Measurements from ENCODE around the gene FIS1.

FIS1 gene

DNA sequence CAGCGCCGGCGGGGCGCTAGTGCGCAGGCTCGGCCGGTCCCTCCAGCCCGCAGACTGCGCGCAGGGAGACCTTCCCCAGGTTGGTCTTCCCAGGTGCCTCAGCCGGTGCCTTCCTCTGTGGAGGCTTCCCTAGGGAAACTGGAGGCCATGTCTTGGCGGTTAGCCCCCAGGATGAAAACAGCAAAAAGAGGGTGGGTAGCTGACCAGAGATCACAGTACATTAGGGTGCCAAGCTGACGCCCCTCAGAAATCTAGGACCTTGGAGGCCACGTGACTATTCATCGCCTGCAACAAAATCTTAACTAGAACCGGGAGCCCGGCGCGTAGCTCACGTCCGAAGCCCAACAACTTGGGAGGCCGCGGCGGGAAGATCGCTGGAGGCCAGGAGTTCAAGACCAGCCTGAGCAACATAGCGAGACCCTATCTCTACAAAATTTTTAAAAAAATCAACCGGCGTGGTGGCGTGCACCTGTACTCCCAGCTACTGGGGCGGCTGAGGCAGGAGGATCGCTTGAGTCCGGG lies 327 bp upstream of the FIS1 start:
- H3K79me1 ChIP-seq (ENCODE audit: low read length) = peaks cover 5% of the 10 kb centered on the region
- no peaks in the 10 kb centered on the region for H3K9me3 ChIP-seq (ENCODE audit: insufficient read depth, low read depth, low read length)
- no peak for DNase-seq

DNA sequence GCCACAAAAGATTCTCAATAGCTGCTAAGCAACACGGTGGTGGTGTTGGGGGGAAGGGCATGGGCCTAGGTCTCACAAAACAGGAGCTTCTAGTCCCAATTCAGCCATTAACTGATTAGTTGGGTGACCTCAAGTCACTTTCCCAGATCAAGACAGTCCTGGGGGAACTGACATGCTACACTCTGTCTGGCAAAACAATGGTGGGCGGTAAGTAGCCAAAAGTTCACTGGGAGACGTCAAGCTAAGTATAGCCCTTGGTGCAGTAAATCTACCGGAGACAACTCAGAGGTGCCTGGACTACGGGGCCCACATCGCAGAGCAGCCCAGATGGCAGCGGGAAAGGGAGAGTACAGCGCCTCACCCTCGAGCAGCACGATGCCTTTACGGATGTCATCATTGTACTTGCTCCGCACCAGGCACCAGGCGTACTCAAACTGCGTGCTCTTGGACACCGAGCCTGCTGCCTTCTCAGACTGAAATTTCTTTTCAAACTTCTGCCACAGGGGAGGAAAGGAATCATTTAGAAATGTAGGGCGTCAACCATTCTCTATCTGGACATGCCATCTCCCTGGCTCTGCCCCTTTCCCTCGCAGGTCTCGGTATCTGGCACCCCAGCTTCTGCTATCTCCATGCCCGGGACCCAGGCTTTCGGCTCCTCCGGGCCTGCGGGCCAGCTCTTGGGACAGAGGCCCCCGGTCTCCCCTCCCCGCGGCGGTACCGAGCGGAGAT lies 1.1 kb downstream of the FIS1 start:
- H3K9ac ChIP-seq (ENCODE audit: low read length) = peak overlapping the region; percentile 64
- peaks cover 4% of the 10 kb centered on the region for H3K79me2 ChIP-seq (ENCODE audit: control insufficient read depth, insufficient read depth, low read length, poor library complexity)
- H3K36me3 ChIP-seq (ENCODE audit: control insufficient read depth in 1 of 2, insufficient read depth in 2 of 2, low read length in 2 of 2) = peaks cover 17 to 30% of the 10 kb centered on the region in 2 experiments
- WGBS (ENCODE audit: extremely low coverage, insufficient coverage, insufficient read length) = no CpG with 5 or more reads among the region's 28 CpGs
- peak overlapping the region; percentile 9 for H3K27ac ChIP-seq (ENCODE audit: low read depth, low read length)
- peaks cover 6 to 14% of the 10 kb centered on the region in 2 experiments for H3K4me1 ChIP-seq (ENCODE audit: control insufficient read depth in 1 of 2, insufficient read depth in 2 of 2, low read length in 2 of 2)
- peak overlapping the region; percentile 3 for H3K4ac ChIP-seq (ENCODE audit: low read depth, low read length)
- H4K12ac ChIP-seq (ENCODE audit: low read depth, low read length) = no peak overlapping the region
- H2BK120ac ChIP-seq (ENCODE audit: insufficient read depth, low read length, poor library complexity) = no peak overlapping the region
- H4K8ac ChIP-seq (ENCODE audit: low read depth, low read length) = peak overlapping the region; percentile 79
- peak overlapping the region; percentile 60 for H3K4me3 ChIP-seq (ENCODE audit: low read depth, low read length)
- no peak overlapping the region for H4K91ac ChIP-seq (ENCODE audit: low read depth, low read length)
- no peak overlapping the region for H3K14ac ChIP-seq (ENCODE audit: low read length)
- no peaks in the 10 kb centered on the region for H3K27me3 ChIP-seq (ENCODE audit: insufficient read depth, low read length)
- H3K18ac ChIP-seq (ENCODE audit: low read length) = peak overlapping the region; percentile 12
- H3K23ac ChIP-seq (ENCODE audit: low read length) = no peak overlapping the region
- no peaks in the 10 kb centered on the region for H3K9me3 ChIP-seq (ENCODE audit: insufficient read depth, low read depth, low read length)
- H2BK5ac ChIP-seq (ENCODE audit: low read depth, low read length, poor library complexity) = no peak overlapping the region
- no peak overlapping the region for H2AK5ac ChIP-seq (ENCODE audit: low read length)
- no peak overlapping the region for H2BK12ac ChIP-seq (ENCODE audit: low read length)
- no peak overlapping the region for H2AFZ ChIP-seq (ENCODE audit: insufficient read depth, low read length, poor library complexity)
- no peak for DNase-seq
- H3K79me1 ChIP-seq (ENCODE audit: low read length) = peaks cover 10% of the 10 kb centered on the region
- peak overlapping the region; percentile 74 for H3K4me2 ChIP-seq (ENCODE audit: low read length)

More for the DNA sequence above, 327 bp upstream of the FIS1 start:
- Histone ChIP-seq H2AFZ (ENCODE audit: insufficient read depth, low read length, poor library complexity) (no peak overlapping the region), H4K8ac (ENCODE audit: low read depth, low read length) (peak overlapping the region; percentile 76), H2AK5ac (ENCODE audit: low read length) (no peak overlapping the region), H3K79me2 (ENCODE audit: control insufficient read depth, insufficient read depth, low read length, poor library complexity) (peaks cover 4% of the 10 kb centered on the region), H3K36me3 (ENCODE audit: control insufficient read depth in 1 of 2, insufficient read depth in 2 of 2, low read length in 2 of 2) (peaks cover 13 to 21% of the 10 kb centered on the region in 2 experiments), H2BK12ac (ENCODE audit: low read length) (no peak overlapping the region), H2BK5ac (ENCODE audit: low read depth, low read length, poor library complexity) (no peak overlapping the region), H4K91ac (ENCODE audit: low read depth, low read length) (peak overlapping the region; percentile 31), H3K4ac (ENCODE audit: low read depth, low read length) (no peak overlapping the region), H3K9ac (ENCODE audit: low read length) (peak overlapping the region; percentile 66), H2BK120ac (ENCODE audit: insufficient read depth, low read length, poor library complexity) (no peak overlapping the region), H4K12ac (ENCODE audit: low read depth, low read length) (no peak overlapping the region), H3K4me1 (ENCODE audit: control insufficient read depth in 1 of 2, insufficient read depth in 2 of 2, low read length in 2 of 2) (peaks cover 0 to 5% of the 10 kb centered on the region in 2 experiments), H3K23ac (ENCODE audit: low read length) (no peak overlapping the region), H3K27me3 (ENCODE audit: insufficient read depth, low read length) (no peaks in the 10 kb centered on the region), H3K4me3 (ENCODE audit: low read depth, low read length) (peak overlapping the region; percentile 89), H3K18ac (ENCODE audit: low read length) (no peak overlapping the region), H3K4me2 (ENCODE audit: low read length) (peak overlapping the region; percentile 74), H3K27ac (ENCODE audit: low read depth, low read length) (no peak overlapping the region), H3K14ac (ENCODE audit: low read length) (peak overlapping the region; percentile 25)
- no CpG with 5 or more reads among the region's 32 CpGs for WGBS (ENCODE audit: extremely low coverage, insufficient coverage, insufficient read length)

DNA sequence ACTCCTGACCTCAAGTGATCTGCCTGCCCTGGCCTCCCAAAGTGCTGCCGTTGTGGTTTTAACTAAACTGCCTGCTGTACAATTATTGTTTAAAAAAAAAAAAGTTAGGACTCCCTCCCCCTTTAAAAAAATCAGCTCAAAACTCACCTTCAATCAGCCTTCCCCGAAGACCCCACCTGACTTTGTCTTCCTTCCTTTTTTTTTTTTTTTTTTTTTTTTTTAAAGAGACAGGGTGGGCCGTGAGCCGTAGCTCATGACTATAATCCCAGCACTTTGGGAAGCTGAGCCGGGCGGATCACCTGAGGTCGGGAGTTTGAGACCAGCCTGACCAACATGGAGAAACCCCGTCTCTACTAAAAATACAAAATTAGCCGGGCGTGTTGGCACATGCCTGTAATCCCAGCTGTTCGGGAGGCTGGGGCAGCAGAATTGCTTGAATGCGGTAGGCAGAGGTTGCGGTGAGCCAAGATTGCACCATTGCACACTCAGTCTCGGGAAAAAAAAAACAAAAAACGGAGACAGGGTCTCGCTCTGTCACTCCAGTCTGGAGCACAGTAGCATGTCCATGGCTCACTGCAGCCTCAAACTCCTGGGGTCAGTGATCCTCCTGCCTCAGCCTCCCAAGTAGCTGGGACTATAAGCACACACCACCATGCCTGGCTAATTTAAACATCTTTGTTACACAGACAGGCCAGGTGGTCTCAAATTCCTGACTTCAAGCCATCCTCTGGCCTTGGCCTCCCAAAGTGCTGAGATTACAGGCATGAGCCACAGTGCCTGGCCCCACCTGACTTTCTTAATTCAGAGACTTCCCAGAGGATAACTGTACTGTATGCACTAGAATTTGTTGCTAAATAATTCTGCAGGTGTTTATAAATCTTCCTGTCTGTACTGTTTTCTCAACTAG lies 3.2 kb downstream of the FIS1 start:
- H4K12ac ChIP-seq (ENCODE audit: low read depth, low read length) = no peak overlapping the region
- no peak overlapping the region for H3K18ac ChIP-seq (ENCODE audit: low read length)
- H3K79me1 ChIP-seq (ENCODE audit: low read length) = peaks cover 10% of the 10 kb centered on the region
- H4K8ac ChIP-seq (ENCODE audit: low read depth, low read length) = no peak overlapping the region
- no peak overlapping the region for H3K14ac ChIP-seq (ENCODE audit: low read length)
- no peak overlapping the region for H2BK120ac ChIP-seq (ENCODE audit: insufficient read depth, low read length, poor library complexity)
- H2AFZ ChIP-seq (ENCODE audit: insufficient read depth, low read length, poor library complexity) = no peak overlapping the region
- no peak overlapping the region for H2AK5ac ChIP-seq (ENCODE audit: low read length)
- H3K79me2 ChIP-seq (ENCODE audit: control insufficient read depth, insufficient read depth, low read length, poor library complexity) = peaks cover 4% of the 10 kb centered on the region
- no peak overlapping the region for H4K91ac ChIP-seq (ENCODE audit: low read depth, low read length)
- no peak for DNase-seq
- H3K4ac ChIP-seq (ENCODE audit: low read depth, low read length) = no peak overlapping the region
- H3K36me3 ChIP-seq (ENCODE audit: control insufficient read depth in 1 of 2, insufficient read depth in 2 of 2, low read length in 2 of 2) = peaks cover 30 to 40% of the 10 kb centered on the region in 2 experiments
- no peak overlapping the region for H2BK5ac ChIP-seq (ENCODE audit: low read depth, low read length, poor library complexity)
- H3K27me3 ChIP-seq (ENCODE audit: insufficient read depth, low read length) = no peaks in the 10 kb centered on the region
- no peak overlapping the region for H2BK12ac ChIP-seq (ENCODE audit: low read length)
- H3K4me2 ChIP-seq (ENCODE audit: low read length) = no peak overlapping the region
- no peak overlapping the region for H3K23ac ChIP-seq (ENCODE audit: low read length)
- H3K4me1 ChIP-seq (ENCODE audit: control insufficient read depth in 1 of 2, insufficient read depth in 2 of 2, low read length in 2 of 2) = peaks cover 10 to 25% of the 10 kb centered on the region in 2 experiments
- WGBS (ENCODE audit: extremely low coverage, insufficient coverage, insufficient read length) = no CpG with 5 or more reads among the region's 16 CpGs
- no peak overlapping the region for H3K27ac ChIP-seq (ENCODE audit: low read depth, low read length)
- no peaks in the 10 kb centered on the region for H3K9me3 ChIP-seq (ENCODE audit: insufficient read depth, low read depth, low read length)
- H3K4me3 ChIP-seq (ENCODE audit: low read depth, low read length) = no peak overlapping the region
- H3K9ac ChIP-seq (ENCODE audit: low read length) = no peak overlapping the region

DNA sequence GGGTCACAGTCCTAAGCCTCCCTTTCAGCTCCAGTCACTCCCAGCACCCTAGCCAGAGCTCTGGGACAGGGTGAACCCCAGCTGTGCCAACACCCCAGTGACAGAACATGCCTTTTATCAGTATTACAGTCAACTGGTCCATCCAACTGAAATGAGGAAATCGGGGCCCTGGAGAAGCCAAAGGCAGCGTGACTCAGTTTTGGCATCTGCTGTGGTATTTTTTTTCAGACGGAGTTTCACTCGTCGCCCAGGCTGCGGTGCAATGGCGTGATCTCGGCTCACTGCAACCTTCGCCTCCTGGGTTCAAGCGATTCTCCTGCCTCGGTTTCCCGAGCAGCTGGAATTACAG lies 3.9 kb downstream of the FIS1 start:
- H3K23ac ChIP-seq (ENCODE audit: low read length) = no peak overlapping the region
- no peak overlapping the region for H3K9ac ChIP-seq (ENCODE audit: low read length)
- peaks cover 4% of the 10 kb centered on the region for H3K79me2 ChIP-seq (ENCODE audit: control insufficient read depth, insufficient read depth, low read length, poor library complexity)
- H3K79me1 ChIP-seq (ENCODE audit: low read length) = peaks cover 10% of the 10 kb centered on the region
- H3K18ac ChIP-seq (ENCODE audit: low read length) = no peak overlapping the region
- H4K12ac ChIP-seq (ENCODE audit: low read depth, low read length) = no peak overlapping the region
- no peak overlapping the region for H4K8ac ChIP-seq (ENCODE audit: low read depth, low read length)
- H3K36me3 ChIP-seq (ENCODE audit: control insufficient read depth in 1 of 2, insufficient read depth in 2 of 2, low read length in 2 of 2) = peaks cover 34 to 43% of the 10 kb centered on the region in 2 experiments
- no peak overlapping the region for H3K27ac ChIP-seq (ENCODE audit: low read depth, low read length)
- no peak overlapping the region for H4K91ac ChIP-seq (ENCODE audit: low read depth, low read length)
- no peak overlapping the region for H2AFZ ChIP-seq (ENCODE audit: insufficient read depth, low read length, poor library complexity)
- H3K4me2 ChIP-seq (ENCODE audit: low read length) = no peak overlapping the region
- H3K4me1 ChIP-seq (ENCODE audit: control insufficient read depth in 1 of 2, insufficient read depth in 2 of 2, low read length in 2 of 2) = peaks cover 10 to 25% of the 10 kb centered on the region in 2 experiments
- no peak for DNase-seq
- no peak overlapping the region for H2AK5ac ChIP-seq (ENCODE audit: low read length)
- WGBS (ENCODE audit: extremely low coverage, insufficient coverage, insufficient read length) = no CpG with 5 or more reads among the region's 12 CpGs
- H3K14ac ChIP-seq (ENCODE audit: low read length) = no peak overlapping the region
- no peak overlapping the region for H3K4me3 ChIP-seq (ENCODE audit: low read depth, low read length)
- no peak overlapping the region for H2BK5ac ChIP-seq (ENCODE audit: low read depth, low read length, poor library complexity)
- H3K27me3 ChIP-seq (ENCODE audit: insufficient read depth, low read length) = no peaks in the 10 kb centered on the region
- H3K9me3 ChIP-seq (ENCODE audit: insufficient read depth, low read depth, low read length) = no peaks in the 10 kb centered on the region
- no peak overlapping the region for H2BK12ac ChIP-seq (ENCODE audit: low read length)
- no peak overlapping the region for H2BK120ac ChIP-seq (ENCODE audit: insufficient read depth, low read length, poor library complexity)
- no peak overlapping the region for H3K4ac ChIP-seq (ENCODE audit: low read depth, low read length)
